ENCODE data around the gene TWIST2. TPM values are rescaled to one million over a fixed set of nuclear protein-coding genes. Genes with fewer than 3 reads are reported as not detected.

Gene TWIST2
- total RNA-seq = 17.8 to 19.6 TPM (median 18.6 TPM) in 3 replicates

- peaks cover 20% of the 10 kb centered on the region for H3K4me1 Mint-ChIP-seq
- no peak for DNase-seq (ENCODE audit: low spot score in 2 of 2, unreplicated experiment in 2 of 2)
- no peaks in the 10 kb centered on the region for H3K36me3 Mint-ChIP-seq
- no peak for TF ChIP-seq CTCF (IDR thresholded peaks at IDR 0.05; ENCODE audit: unreplicated experiment)
- no peaks in the 10 kb centered on the region for H3K9me3 Mint-ChIP-seq
- H3K27me3 Mint-ChIP-seq (ENCODE audit: low read depth) = peaks cover 83% of the 10 kb centered on the region
- H3K27ac Mint-ChIP-seq = peak within 1 kb of the TSS; percentile 43
- H3K4me3 Mint-ChIP-seq = peak within 1 kb of the TSS; percentile 74
Measured at GRCh38 chr2:238847841-238848690, at the start of gene TWIST2. TWIST2 (plus strand) TSS chr2:238848085; CDS start chr2:238848216, 131 bp downstream.

- H3K4me1 Mint-ChIP-seq = no peaks in the 10 kb centered on the region
- H3K9me3 Mint-ChIP-seq = no peaks in the 10 kb centered on the region
- no peak for TF ChIP-seq CTCF (IDR thresholded peaks at IDR 0.05; ENCODE audit: unreplicated experiment)
- no peak for DNase-seq (ENCODE audit: low spot score in 2 of 2, unreplicated experiment in 2 of 2)
- H3K4me3 Mint-ChIP-seq = no peak overlapping the region
- peaks cover 68% of the 10 kb centered on the region for H3K27me3 Mint-ChIP-seq (ENCODE audit: low read depth)
- no peak overlapping the region for H3K27ac Mint-ChIP-seq
- H3K36me3 Mint-ChIP-seq = no peaks in the 10 kb centered on the region
Measured at GRCh38 chr2:238801791-238802190, 46.1 kb upstream of the TWIST2 start.

- no peak for TF ChIP-seq CTCF (IDR thresholded peaks at IDR 0.05; ENCODE audit: unreplicated experiment)
- H3K4me3 Mint-ChIP-seq = no peak overlapping the region
- no peaks in the 10 kb centered on the region for H3K36me3 Mint-ChIP-seq
- no peak overlapping the region for H3K27ac Mint-ChIP-seq
- H3K4me1 Mint-ChIP-seq = no peaks in the 10 kb centered on the region
- H3K9me3 Mint-ChIP-seq = peaks cover 7% of the 10 kb centered on the region
- DNase-seq (ENCODE audit: low spot score in 2 of 2, unreplicated experiment in 2 of 2) = no peak
- H3K27me3 Mint-ChIP-seq (ENCODE audit: low read depth) = peaks cover 56% of the 10 kb centered on the region
Measured at GRCh38 chr2:238802957-238803356, 44.9 kb upstream of the TWIST2 start.

- Mint-ChIP-seq H3K36me3 (peaks cover 3% of the 10 kb centered on the region), H3K27me3 (ENCODE audit: low read depth) (peaks cover 52% of the 10 kb centered on the region), H3K4me1 (no peaks in the 10 kb centered on the region), H3K4me3 (no peak overlapping the region), H3K9me3 (peaks cover 18% of the 10 kb centered on the region), H3K27ac (peak overlapping the region; percentile 31)
- no peak for DNase-seq (ENCODE audit: low spot score in 2 of 2, unreplicated experiment in 2 of 2)
- TF ChIP-seq CTCF (IDR thresholded peaks at IDR 0.05; ENCODE audit: unreplicated experiment) = no peak
Measured at GRCh38 chr2:238803996-238804870, 43.7 kb upstream of the TWIST2 start.

- peaks cover 27% of the 10 kb centered on the region for H3K27me3 Mint-ChIP-seq (ENCODE audit: low read depth)
Measured at GRCh38 chr2:238808761-238809160, 39.1 kb upstream of the TWIST2 start.

More at GRCh38 chr2:238808761-238809160, 39.1 kb upstream of the TWIST2 start:
- peaks cover 3% of the 10 kb centered on the region for H3K36me3 Mint-ChIP-seq
- H3K4me1 Mint-ChIP-seq = no peaks in the 10 kb centered on the region
- no peak overlapping the region for H3K27ac Mint-ChIP-seq
- no peak overlapping the region for H3K4me3 Mint-ChIP-seq
- H3K9me3 Mint-ChIP-seq = peaks cover 28% of the 10 kb centered on the region
- DNase-seq (ENCODE audit: low spot score in 2 of 2, unreplicated experiment in 2 of 2) = no peak
- TF ChIP-seq CTCF (IDR thresholded peaks at IDR 0.05; ENCODE audit: unreplicated experiment) = no peak
